ENCODE measurements around the gene RASA3. TPM values are rescaled to one million over a fixed set of nuclear protein-coding genes. Genes with fewer than 3 reads are reported as not detected.

RASA3 gene
- polyA plus RNA-seq, 1 experiment = 31.4 TPM

GRCh38 chr13:113959198-113959597 lies 173.2 kb downstream of the RASA3 start:
- H3K4me3 ChIP-seq (ENCODE audit: low read depth, low read length) = no peak overlapping the region
- H3K36me3 ChIP-seq (ENCODE audit: control insufficient read depth, insufficient read depth, low read length) = peaks cover 3% of the 10 kb centered on the region
- H3K27me3 ChIP-seq (ENCODE audit: control insufficient read depth, insufficient read depth, low read length) = no peaks in the 10 kb centered on the region
- ChIA-PET POLR2A (no interaction called here), CTCF (interaction anchor here (1.1 to 1.4 kb wide), 2 partner anchors 264 to 268 kb away, joined by 3 to 4 read pairs; no protein-coding TSS in a partner anchor)
- DNase-seq (ENCODE audit: low read depth) = no peak
- TF ChIP-seq CTCF (IDR thresholded peaks at IDR 0.05; ENCODE audit: insufficient read depth, low read depth, low read length) = no peak

- ChIA-PET POLR2A (no interaction called here), CTCF (interaction anchor here (1.1 kb wide), 1 partner anchor 269 kb away, joined by 3 read pairs; no protein-coding TSS in a partner anchor)
- no peak for TF ChIP-seq CTCF (IDR thresholded peaks at IDR 0.05; ENCODE audit: insufficient read depth, low read depth, low read length)
Measured at GRCh38 chr13:113958373-113958772, 174.1 kb downstream of the RASA3 start.

GRCh38 chr13:113956571-113956970 lies 175.9 kb downstream of the RASA3 start:
- CTCF ChIA-PET = no interaction called here
- no peak for TF ChIP-seq CTCF (IDR thresholded peaks at IDR 0.05; ENCODE audit: insufficient read depth, low read depth, low read length)

More at GRCh38 chr13:113958373-113958772, 174.1 kb downstream of the RASA3 start:
- no peaks in the 10 kb centered on the region for H3K27me3 ChIP-seq (ENCODE audit: control insufficient read depth, insufficient read depth, low read length)
- H3K36me3 ChIP-seq (ENCODE audit: control insufficient read depth, insufficient read depth, low read length) = peaks cover 4% of the 10 kb centered on the region
- DNase-seq (ENCODE audit: low read depth) = no peak
- no peak overlapping the region for H3K4me3 ChIP-seq (ENCODE audit: low read depth, low read length)

GRCh38 chr13:113955691-113956090 lies 176.7 kb downstream of the RASA3 start:
- no peaks in the 10 kb centered on the region for H3K27me3 ChIP-seq (ENCODE audit: control insufficient read depth, insufficient read depth, low read length)
- no peak for DNase-seq (ENCODE audit: low read depth)
- POLR2A ChIA-PET = no interaction called here
- no peak overlapping the region for H3K4me3 ChIP-seq (ENCODE audit: low read depth, low read length)
- no peak for TF ChIP-seq CTCF (IDR thresholded peaks at IDR 0.05; ENCODE audit: insufficient read depth, low read depth, low read length)
- CTCF ChIA-PET = no interaction called here
- H3K36me3 ChIP-seq (ENCODE audit: control insufficient read depth, insufficient read depth, low read length) = peaks cover 4% of the 10 kb centered on the region

More at GRCh38 chr13:113956571-113956970, 175.9 kb downstream of the RASA3 start:
- H3K4me3 ChIP-seq (ENCODE audit: low read depth, low read length) = no peak overlapping the region
- H3K36me3 ChIP-seq (ENCODE audit: control insufficient read depth, insufficient read depth, low read length) = peaks cover 4% of the 10 kb centered on the region
- POLR2A ChIA-PET = no interaction called here
- DNase-seq (ENCODE audit: low read depth) = no peak
- no peaks in the 10 kb centered on the region for H3K27me3 ChIP-seq (ENCODE audit: control insufficient read depth, insufficient read depth, low read length)

GRCh38 chr13:113955235-113955634 lies 177.2 kb downstream of the RASA3 start:
- CTCF ChIA-PET = interaction anchor here (1.9 to 3.6 kb wide), 3 partner anchors 176 to 273 kb away, joined by 4 to 22 read pairs (median 6); no protein-coding TSS in a partner anchor
- POLR2A ChIA-PET = no interaction called here
- no peak for DNase-seq (ENCODE audit: low read depth)
- no peak for TF ChIP-seq CTCF (IDR thresholded peaks at IDR 0.05; ENCODE audit: insufficient read depth, low read depth, low read length)
- no peak overlapping the region for H3K4me3 ChIP-seq (ENCODE audit: low read depth, low read length)
- peaks cover 4% of the 10 kb centered on the region for H3K36me3 ChIP-seq (ENCODE audit: control insufficient read depth, insufficient read depth, low read length)
- H3K27me3 ChIP-seq (ENCODE audit: control insufficient read depth, insufficient read depth, low read length) = no peaks in the 10 kb centered on the region

Data from BJ (cell line).